ENCODE data around the gene ACAP3.
"Not testable (repeated sequence)": the region's sequence is repeated elsewhere in the genome, so short reads cannot be mapped to it uniquely, and the experiment has no call there.

ACAP3 gene

GRCh38 chr1:1330366-1331067, 22.8 kb upstream of the ACAP3 start:
- no peak for DNase-seq (ENCODE audit: low read depth in 2 of 2, low spot score in 1 of 2)

- no peak for DNase-seq (ENCODE audit: low read depth in 2 of 2, low spot score in 1 of 2)
These were observed 21.8 kb upstream of the ACAP3 start for GRCh38 chr1:1329304-1330210.

- DNase-seq (ENCODE audit: low read depth in 2 of 2, low spot score in 1 of 2), result no peak
These were observed 20.5 kb upstream of the ACAP3 start for GRCh38 chr1:1328254-1328653.

GRCh38 chr1:1327291-1327690, 19.6 kb upstream of the ACAP3 start:
- DNase-seq (ENCODE audit: low read depth in 2 of 2, low spot score in 1 of 2), result no peak

- no peak for DNase-seq (ENCODE audit: low read depth in 2 of 2, low spot score in 1 of 2)
These were observed 18.4 kb upstream of the ACAP3 start for GRCh38 chr1:1326075-1326605.

- no peak for DNase-seq (ENCODE audit: low read depth in 2 of 2, low spot score in 1 of 2)
These were observed 17.8 kb upstream of the ACAP3 start for GRCh38 chr1:1325288-1326074.

- peak; percentile 88 to 96 for DNase-seq (ENCODE audit: low read depth in 2 of 2, low spot score in 1 of 2)
These were observed 17.0 kb upstream of the ACAP3 start, which contains the start of the genes CPTP and INTS11 for GRCh38 chr1:1324524-1325287. TSS of gene CPTP (plus strand) at chr1:1324802. CDS start at chr1:1326911, 2,109 bp downstream. TSS of gene INTS11 (minus strand) at chr1:1324660. CDS start at chr1:1324608, 52 bp downstream.

- no peak for DNase-seq (ENCODE audit: low read depth in 2 of 2, low spot score in 1 of 2)
These were observed 16.4 kb upstream of the ACAP3 start for GRCh38 chr1:1324084-1324523.

- DNase-seq (ENCODE audit: low read depth in 2 of 2, low spot score in 1 of 2), result no peak
These were observed 15.2 kb upstream of the ACAP3 start for GRCh38 chr1:1322952-1323351.

GRCh38 chr1:1322418-1322817, 14.7 kb upstream of the ACAP3 start:
- no peak for DNase-seq (ENCODE audit: low read depth in 2 of 2, low spot score in 1 of 2)

GRCh38 chr1:1321477-1321876, 13.7 kb upstream of the ACAP3 start:
- no peak for DNase-seq (ENCODE audit: low read depth in 2 of 2, low spot score in 1 of 2)

- DNase-seq (ENCODE audit: low read depth in 2 of 2, low spot score in 1 of 2), result no peak
These were observed 13.1 kb upstream of the ACAP3 start for GRCh38 chr1:1320666-1321448.

- no peak for DNase-seq (ENCODE audit: low read depth in 2 of 2, low spot score in 1 of 2)
These were observed 11.9 kb upstream of the ACAP3 start for GRCh38 chr1:1319646-1319941.

GRCh38 chr1:1318777-1319645, 11.3 kb upstream of the ACAP3 start:
- no peak for DNase-seq (ENCODE audit: low read depth in 2 of 2, low spot score in 1 of 2)

GRCh38 chr1:1318131-1318652, 10.5 kb upstream of the ACAP3 start:
- DNase-seq (ENCODE audit: low read depth in 2 of 2, low spot score in 1 of 2), result no peak

- no peak for DNase-seq (ENCODE audit: low read depth in 2 of 2, low spot score in 1 of 2)
These were observed 9.7 kb upstream of the ACAP3 start for GRCh38 chr1:1317420-1317819.

- not testable (repeated sequence) for DNase-seq (ENCODE audit: low read depth in 2 of 2, low spot score in 1 of 2)
These were observed 8.5 kb upstream of the ACAP3 start for GRCh38 chr1:1316199-1316598.

- no peak for DNase-seq (ENCODE audit: low read depth in 2 of 2, low spot score in 1 of 2)
These were observed 7.8 kb upstream of the ACAP3 start for GRCh38 chr1:1315435-1315954.

All from stimulated activated CD8-positive, alpha-beta memory T cell treated with anti-CD3 and anti-CD28 coated beads, Interleukin-4, amount 100 ng/mL, for 1 hour (primary cell).